SIG-M5 treated with dmso at 0.1 percent for 504 hours (cell line): Measurements from ENCODE around the gene NLRP3.
"Not testable (repeated sequence)": the region's sequence is repeated elsewhere in the genome, so short reads cannot be mapped to it uniquely, and the experiment has no call there.

Source experiments
- DNase-seq: peaks from one replicate; lab custom pipeline; 2025; ENCODE audit not compliant: unreplicated experiment; lab: John Stamatoyannopoulos, UW

The NLRP3 gene

DNA sequence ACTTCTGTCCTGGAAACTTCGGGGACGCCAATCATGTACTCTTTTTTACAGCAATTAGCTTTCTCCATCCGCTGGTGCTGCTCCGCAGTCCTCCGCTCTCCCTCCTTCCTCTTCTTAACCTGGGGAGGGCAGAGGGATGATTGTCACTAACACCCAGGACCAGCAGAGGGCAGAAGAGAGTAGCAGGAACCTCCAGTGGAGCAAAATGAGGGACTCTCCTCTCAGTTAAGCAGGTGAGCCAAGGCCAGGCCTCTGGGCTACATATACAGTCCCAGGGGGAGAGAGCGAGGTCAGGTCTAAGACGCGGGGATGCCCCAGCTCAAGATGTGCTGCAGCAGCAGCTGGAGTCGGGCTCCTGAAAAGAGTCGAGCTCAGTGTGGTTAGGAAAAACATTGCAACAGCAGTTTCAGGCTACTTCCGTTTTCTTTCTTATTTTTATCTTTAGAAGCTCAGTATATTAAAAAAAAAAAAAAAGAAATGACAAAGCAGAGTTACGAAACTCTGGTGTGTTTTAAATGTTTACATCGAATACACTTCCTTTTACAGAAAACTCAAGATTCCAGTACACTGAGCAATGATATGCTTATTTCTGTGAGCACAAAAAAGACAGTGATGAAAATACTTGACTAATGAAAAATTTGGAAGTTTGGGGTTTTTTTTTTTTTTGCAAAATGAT, 25.7 kb upstream of the NLRP3 start:
- peak; percentile 99 for DNase-seq

GRCh38 chr1:247390996-247391395, 25.0 kb upstream of the NLRP3 start:
- DNase-seq, result no peak

GRCh38 chr1:247392088-247392487, 23.9 kb upstream of the NLRP3 start:
- DNase-seq, result no peak

GRCh38 chr1:247395075-247395474, 20.9 kb upstream of the NLRP3 start:
- not testable (repeated sequence) for DNase-seq

- peak; percentile 14 for DNase-seq
Measured at GRCh38 chr1:247400685-247401084, 15.3 kb upstream of the NLRP3 start.

GRCh38 chr1:247401310-247402119, 14.5 kb upstream of the NLRP3 start:
- peak; percentile 59 for DNase-seq

DNA sequence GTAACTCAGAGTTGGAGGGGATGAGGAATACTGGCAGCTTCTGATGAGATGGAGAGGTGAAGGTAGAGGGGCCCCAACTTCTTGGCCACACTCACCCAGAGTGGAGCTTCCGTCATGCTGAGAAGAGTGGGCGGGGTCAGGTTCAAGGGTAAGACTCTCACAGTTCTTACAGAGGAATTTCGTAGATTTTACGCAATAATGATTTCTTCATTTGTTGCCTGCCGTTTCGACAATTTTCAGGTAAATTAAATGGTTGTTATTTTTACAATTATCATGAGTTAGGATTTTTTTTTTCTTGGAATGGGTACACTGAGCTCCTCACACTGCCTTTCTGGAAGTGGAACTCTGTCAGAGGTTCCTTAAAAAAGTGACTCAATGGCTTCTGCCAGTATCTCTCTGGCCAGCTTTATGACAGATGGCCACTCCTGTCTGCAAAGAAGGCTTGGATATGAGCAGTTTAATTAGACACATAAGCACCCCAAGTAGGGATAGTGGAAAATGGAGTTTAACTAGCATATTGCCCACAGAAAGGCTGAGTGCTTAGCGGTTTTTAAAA, 13.8 kb upstream of the NLRP3 start:
- peak; percentile 73 for DNase-seq

DNA sequence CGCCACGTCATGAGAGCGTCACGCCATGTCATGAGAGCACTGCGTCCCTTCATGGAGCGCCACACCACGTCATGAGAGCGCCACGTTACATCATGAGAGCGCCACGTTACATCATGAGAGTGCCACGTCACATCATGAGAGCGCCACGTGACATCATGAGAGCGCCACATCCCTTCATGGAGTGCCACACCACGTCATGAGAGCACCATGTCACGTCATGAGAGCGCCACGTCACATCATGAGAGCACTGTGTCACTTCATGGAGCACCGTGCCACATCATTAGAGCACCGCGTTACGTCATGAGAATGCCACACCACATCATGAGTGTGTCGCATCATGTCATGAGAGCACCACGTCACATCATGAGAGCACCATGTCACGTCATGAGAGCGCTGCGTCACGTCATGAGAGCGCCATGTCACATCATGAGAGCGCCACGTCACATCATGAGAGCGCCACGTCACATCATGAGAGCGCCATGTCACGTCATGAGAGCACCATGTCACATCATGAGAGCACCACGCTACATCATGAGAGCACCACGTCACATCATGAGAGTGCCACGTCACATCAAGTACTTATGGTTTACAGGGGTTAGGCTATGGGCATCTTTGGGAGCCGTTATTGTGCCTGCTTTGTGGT, 9.8 kb upstream of the NLRP3 start:
- DNase-seq, result no peak

- DNase-seq, result peak; percentile 79
Measured at GRCh38 chr1:247407180-247407616, 8.8 kb upstream of the NLRP3 start.

DNA sequence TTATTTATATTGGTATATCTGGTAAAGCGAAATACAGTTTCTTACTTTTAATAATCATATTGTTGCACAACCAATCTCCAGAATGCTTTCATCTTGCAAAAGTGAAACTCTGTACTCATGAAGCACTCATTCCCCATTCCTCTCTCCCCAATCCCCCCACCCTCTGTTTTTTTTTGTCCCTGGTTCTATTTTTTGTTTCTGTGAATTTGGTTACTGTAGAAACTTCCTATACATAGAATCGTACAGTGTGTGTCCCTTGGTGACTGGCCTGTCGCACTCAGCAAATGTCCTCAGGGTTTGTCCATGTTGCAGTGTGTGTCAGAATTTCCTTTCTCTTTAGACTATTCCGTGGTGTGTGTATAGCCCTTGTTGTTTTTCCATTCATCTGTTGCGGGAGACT, 7.9 kb upstream of the NLRP3 start:
- peak; percentile 85 for DNase-seq

DNA sequence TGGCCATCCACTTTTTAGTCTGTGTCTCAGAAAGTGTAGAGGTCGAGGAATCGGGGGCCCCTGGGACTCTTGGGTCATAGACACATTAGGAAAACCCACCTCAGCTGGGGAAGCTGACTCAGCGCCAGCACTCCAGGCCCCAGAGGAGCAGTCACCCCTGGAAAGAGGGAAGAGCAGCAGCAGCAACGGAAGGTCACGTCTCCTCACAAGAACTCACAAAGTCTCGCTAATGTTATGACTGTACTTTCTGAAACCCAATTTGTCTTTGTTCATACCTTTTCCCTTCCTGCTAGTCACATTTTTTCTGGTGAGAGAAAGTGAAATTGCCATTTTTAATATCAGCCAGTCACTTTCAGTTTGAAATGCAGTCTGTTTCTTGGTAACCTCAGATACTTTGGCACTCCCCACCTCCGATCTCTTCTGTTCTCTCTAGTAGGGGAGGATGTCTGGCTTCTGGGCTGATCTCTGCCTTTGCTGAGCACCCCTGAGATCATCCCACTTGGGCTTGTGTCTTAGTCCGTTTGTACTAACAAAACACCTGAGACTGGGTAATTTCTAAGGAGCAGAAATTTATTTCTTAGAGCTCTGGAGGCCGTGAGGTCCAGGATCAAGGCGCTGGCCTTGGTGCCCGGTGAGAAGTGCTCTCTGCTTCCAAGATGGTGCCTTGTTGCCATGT, 6.0 kb upstream of the NLRP3 start:
- peak; percentile 72 for DNase-seq

DNA sequence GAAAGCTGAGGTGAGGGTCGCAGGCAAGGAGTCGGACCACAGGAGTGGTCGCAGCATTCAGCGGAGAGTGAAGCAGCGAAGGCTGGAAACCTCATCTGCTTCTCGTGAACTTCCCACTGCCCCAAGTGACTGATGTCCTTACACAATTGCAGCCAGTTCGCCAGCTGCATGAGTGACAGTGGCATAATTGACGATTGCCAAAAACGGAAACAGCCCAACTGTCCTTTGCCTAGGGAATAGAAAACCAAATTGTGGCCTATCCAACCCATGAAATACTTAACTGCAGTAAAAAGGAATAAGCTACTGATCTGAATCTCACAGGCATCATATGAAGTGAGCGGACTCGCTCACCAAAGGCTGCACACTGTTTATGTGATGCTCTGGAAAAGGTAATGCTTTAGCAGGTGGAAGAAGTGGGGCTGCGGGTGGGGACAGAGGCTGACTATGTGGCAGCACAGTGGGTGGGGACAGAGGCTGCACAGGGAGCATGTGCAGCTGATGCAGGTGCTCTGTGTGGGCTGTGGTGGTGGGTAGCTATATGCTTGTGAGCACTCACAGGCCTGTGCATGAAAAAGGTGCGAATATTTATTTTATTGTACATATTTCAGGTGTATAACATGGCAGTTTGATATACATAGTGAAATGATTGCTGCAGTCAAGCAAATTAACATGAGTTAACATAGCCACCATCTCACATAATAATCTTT, 4.2 kb upstream of the NLRP3 start:
- peak; percentile 94 for DNase-seq

- peak; percentile 99 for DNase-seq
Measured at GRCh38 chr1:247417831-247418230, 1.9 kb downstream of the NLRP3 start.

GRCh38 chr1:247419336-247419735, 3.4 kb downstream of the NLRP3 start:
- DNase-seq, result peak; percentile 95

GRCh38 chr1:247421074-247421473, 5.1 kb downstream of the NLRP3 start:
- peak; percentile 57 for DNase-seq

DNA sequence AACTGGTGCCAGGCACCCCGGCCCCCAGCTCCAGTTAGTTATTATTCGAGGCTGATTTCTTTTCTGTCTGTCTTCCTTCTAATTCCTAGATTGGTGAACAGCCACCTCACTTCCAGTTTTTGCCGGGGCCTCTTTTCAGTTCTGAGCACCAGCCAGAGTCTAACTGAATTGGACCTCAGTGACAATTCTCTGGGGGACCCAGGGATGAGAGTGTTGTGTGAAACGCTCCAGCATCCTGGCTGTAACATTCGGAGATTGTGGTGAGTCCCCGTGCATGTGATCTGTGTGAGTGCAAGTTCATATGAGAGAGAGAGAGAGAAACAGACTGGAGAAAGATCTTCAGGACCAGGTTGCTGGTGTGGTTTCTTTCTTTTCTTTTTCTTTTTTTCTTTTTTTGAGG, 13.5 kb downstream of the NLRP3 start:
- no peak for DNase-seq

- DNase-seq, result peak; percentile 35
Measured at GRCh38 chr1:247430434-247430833, 14.5 kb downstream of the NLRP3 start.

GRCh38 chr1:247431643-247432042, 15.7 kb downstream of the NLRP3 start:
- peak; percentile 28 for DNase-seq

GRCh38 chr1:247434005-247434404, 18.0 kb downstream of the NLRP3 start:
- no peak for DNase-seq

GRCh38 chr1:247435030-247435758, 19.2 kb downstream of the NLRP3 start:
- peak; percentile 95 for DNase-seq
